GM18858 (cell line): Measurements from ENCODE around the gene DUSP16.
"Not testable (repeated sequence)": the region's sequence is repeated elsewhere in the genome, so short reads cannot be mapped to it uniquely, and the experiment has no call there.

ENCODE experiments used
- ATAC-seq: cut with Tn5 transposase; IDR thresholded peaks from one replicate; pipeline ENCODE4 v1.9.1; 2021; ENCODE audit not compliant: unreplicated experiment

The DUSP16 gene

DNA sequence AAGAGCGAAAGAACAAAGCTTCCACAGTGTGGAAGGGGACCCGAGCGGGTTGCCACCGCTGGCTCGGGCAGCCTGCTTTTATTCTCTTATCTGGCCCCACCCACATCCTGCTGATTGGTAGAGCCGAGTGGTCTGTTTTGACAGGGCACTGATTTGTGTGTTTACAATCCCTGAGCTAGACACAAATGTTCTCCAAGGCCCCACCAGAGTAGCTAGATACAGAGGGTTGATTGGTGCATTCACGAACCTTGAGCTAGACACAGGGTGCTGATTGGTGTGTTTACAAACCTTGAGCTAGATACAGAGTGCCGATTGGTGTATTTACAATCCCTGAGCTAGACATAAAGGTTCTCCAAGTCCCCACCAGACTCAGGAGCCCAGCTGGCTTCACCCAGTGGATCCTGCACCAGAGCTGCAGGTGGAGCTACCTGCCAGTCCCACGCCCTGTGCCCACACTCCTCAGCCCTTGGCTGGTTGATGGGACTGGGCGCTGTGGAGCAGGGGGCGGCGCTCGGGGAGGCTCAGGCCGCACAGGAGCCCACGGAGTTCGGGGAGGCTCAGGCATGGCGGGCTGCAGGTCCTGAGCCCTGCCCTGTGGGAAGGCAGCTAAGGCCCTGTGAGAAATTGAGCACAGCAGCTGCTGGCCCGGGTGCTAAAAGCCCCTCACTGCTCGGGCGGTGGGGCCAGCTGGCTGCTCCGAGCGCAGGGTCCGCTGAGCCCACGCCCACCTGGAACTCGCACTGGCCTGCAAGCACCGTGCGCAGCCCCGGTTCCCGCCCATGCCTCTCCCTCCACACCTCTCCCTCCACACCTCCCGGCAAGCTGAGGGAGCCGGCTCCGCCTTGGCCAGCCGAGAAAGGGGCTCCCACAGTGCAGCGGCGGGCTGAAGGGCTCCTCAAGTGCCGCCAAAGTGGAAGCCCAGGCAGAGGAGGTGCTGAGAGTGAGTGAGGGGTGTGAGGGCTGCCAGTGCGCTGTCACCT is 90.4 kb downstream of the DUSP16 start:
- not testable (repeated sequence) for ATAC-seq

GRCh38 chr12:12470751-12471306 is 91.8 kb downstream of the DUSP16 start:
- ATAC-seq, result no peak

- no peak for ATAC-seq
These were observed 93.3 kb downstream of the DUSP16 start for GRCh38 chr12:12469386-12469785.

- no peak for ATAC-seq
These were observed 94.1 kb downstream of the DUSP16 start for GRCh38 chr12:12468575-12468974.

- no peak for ATAC-seq
These were observed 94.9 kb downstream of the DUSP16 start for GRCh38 chr12:12467688-12468261.

GRCh38 chr12:12467264-12467663 is 95.4 kb downstream of the DUSP16 start:
- ATAC-seq, result no peak

DNA sequence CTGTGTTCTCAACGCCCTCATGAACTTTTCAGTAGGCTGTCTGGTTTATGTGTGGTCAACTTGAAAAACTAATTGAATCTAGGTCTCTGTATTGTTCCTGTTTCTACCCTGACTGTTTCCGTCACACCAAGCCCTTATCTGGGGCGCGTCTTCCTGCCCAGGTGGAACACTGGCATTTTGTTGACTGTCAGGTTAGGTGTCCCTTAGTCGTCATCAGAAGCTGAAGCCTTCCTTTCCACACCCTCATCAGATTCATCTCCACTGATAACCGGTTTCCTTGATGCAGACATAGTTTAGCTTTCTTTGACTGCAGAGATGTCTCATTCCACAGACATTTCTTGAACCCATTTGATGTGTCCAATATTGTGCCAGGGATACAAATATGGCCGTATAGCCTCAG is 96.5 kb downstream of the DUSP16 start:
- ATAC-seq, result no peak

DNA sequence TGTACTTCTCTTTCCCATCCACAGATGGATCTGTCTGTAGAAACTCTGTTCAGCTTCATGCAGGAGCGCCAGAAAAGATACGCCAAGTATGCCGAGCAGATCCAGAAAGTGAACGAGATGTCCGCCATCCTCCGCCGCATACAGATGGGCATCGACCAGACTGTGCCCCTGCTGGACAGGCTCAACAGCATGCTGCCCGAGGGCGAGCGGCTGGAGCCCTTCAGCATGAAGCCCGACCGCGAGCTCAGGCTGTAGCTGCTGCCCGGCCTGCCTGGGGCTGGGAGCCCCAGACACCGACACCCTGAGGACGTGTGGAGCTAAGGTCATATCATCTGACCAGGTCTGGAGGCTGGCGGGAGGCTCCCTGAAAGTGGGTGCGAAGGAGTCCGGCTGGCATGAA is 97.1 kb downstream of the DUSP16 start:
- ATAC-seq, result no peak

GRCh38 chr12:12461923-12462315 is 100.7 kb downstream of the DUSP16 start:
- no peak for ATAC-seq

GRCh38 chr12:12460935-12461922 is 101.4 kb downstream of the DUSP16 start:
- no peak for ATAC-seq

DNA sequence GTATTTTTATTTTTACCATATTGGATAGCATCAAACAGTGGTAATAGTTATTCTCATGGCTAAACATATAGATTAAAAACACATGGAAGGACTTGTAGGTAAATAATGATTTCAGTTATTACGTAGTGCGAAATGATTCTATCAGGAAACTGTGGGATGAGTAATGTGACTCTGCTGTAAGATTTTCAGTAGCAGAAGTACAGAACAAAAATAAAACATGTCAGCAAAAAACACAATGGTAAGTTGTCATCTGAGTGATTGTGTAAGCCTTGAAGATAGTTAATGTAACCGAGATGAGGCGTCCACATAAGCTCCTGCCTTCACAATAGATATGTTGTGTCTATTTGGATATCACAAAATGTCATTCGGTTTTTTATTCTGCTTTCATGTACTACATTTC is 106.0 kb downstream of the DUSP16 start:
- no peak for ATAC-seq

DNA sequence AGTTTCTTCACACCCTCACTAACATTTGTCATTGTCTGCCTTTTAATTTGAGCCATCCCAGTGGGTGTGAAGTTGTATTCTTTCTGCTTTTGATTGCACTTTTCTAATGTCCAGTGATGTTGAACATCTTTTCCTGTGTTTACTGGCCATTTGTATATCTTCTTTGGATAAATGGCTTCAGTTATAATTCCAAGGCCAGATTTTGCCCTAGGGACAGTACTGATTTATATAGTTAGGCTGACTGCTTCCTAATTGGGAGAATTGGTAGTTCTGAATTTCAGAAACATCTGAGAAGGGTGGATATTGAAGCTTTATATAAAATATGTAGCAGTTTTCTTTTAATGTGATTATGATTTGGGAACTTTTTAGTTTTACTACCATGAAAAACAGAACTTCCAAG is 108.3 kb downstream of the DUSP16 start:
- no peak for ATAC-seq

- ATAC-seq, result no peak
These were observed 109.0 kb downstream of the DUSP16 start for GRCh38 chr12:12453635-12454034.

DNA sequence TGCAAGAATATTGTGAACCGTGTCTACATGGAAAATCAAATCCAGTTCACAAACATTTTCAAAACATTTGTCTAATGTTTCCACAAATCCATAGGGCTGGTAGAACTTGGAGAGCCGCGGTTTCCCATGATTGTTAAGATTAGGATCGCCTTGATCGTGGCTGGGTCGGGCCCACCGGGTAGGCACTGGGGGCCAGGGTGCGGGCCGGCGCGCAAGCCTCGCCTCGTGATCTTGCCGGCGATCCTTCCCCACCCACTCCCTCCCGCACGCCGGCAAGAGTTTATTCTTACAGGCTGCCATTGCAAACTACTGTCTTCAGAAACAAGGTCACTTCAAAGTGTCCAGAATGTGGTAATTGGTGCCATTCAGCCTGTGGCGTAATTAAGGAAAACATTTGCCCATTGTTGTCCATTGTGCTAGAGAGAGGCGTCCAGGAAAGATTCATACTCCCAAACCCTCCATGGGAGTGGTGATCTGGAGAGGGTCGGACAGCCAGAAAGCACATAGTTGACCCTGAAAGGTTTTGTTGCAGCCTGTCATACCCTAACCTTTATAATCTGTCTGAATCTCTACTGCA is 110.2 kb downstream of the DUSP16 start:
- ATAC-seq, result no peak

GRCh38 chr12:12451098-12451497 is 111.6 kb downstream of the DUSP16 start:
- no peak for ATAC-seq

GRCh38 chr12:12450043-12450471 is 112.6 kb downstream of the DUSP16 start:
- no peak for ATAC-seq

DNA sequence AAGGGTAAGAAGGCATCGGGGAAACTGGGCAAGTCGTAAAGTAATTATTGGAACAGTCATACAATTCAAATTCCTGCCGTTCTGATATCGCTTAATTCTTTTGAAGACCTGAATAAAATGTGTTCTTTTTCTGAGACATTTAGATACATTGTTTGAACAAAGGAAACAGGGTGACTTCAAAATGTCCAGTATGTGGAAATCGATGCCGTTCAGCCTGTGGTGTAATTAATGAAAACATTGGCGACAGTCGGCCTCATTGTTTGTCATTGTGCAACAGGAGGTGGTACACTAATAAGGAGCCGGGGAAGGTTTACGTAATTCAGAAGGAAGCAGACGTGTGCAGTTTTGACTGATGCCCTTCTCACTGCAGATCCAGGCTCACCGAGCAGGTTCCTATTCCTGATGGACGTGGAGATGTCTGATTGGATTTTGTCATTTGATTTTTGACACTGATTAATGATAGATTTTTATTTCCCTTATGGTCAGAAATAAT is 113.1 kb downstream of the DUSP16 start:
- ATAC-seq, result no peak

- no peak for ATAC-seq
These were observed 114.8 kb downstream of the DUSP16 start for GRCh38 chr12:12447837-12448236.

GRCh38 chr12:12447236-12447635 is 115.4 kb downstream of the DUSP16 start:
- no peak for ATAC-seq

DNA sequence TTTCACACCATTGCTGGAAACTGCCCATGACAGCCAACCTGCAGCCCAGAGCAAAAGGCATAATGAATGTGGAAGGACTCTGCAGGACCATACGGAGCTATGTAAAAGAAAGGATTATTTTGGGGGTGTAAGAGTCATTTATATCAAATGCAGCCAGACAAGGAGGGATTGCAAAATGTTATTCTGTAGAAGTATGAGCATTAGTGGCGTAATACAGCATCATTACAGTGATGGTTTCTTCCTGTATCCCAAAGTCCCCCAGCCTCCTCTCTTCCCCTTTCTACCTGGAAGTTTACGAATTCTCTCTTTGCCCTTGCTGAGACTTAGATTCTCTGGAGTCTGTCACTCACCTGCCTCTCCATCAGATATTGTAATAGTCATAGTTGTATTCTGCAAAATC is 115.9 kb downstream of the DUSP16 start:
- no peak for ATAC-seq

DNA sequence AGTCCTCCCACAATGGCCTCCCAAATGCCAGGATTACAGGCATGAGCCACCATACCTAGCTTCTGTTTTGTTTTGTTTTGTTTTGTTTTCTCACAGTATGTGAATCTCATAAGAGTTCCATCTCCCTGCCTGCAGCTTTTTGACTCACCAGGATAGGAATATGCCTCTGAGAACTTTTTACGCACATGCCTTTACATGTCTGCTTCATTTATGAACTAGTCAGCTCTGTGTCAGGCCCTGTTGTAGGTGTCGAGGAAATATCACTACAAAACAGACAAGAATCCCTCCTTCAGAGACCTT is 116.8 kb downstream of the DUSP16 start:
- ATAC-seq, result no peak
